BJ (cell line): ENCODE results near the gene PADI4. TPM values are rescaled to one million over a fixed set of nuclear protein-coding genes. Genes with fewer than 3 reads are reported as not detected.

ENCODE experiments used
- CTCF ChIA-PET: fragments of 350-600 bp; formaldehyde crosslinking; extraction: SDS; loops from one replicate; lab custom pipeline; 2021; ENCODE audit warnings: antibody characterized with exemption, inconsistent platforms; lab: Yijun Ruan, JAX
- POLR2A ChIA-PET: fragments of 300-600 bp; sonication (Branson Sonifier 250); formaldehyde crosslinking; extraction: SDS; loops from one replicate; lab custom pipeline; 2021; ENCODE audit warnings: antibody characterized with exemption; lab: Charles Lee
- DNase-seq: peaks from one replicate; pipeline ENCODE4 v3.0.0-alpha.2; 2011; ENCODE audit warnings: low read depth
- H3K27me3 ChIP-seq: 2 replicates; pipeline ENCODE4 v1.6.0; 2011; ENCODE audit warnings: low read length; ENCODE audit not compliant: control insufficient read depth, insufficient read depth
- H3K36me3 ChIP-seq: 2 replicates; pipeline ENCODE4 v1.5.1; 2011; ENCODE audit warnings: low read length; ENCODE audit not compliant: control insufficient read depth, insufficient read depth
- H3K4me3 ChIP-seq: 2 replicates; pipeline ENCODE4 v1.5.1; 2011; ENCODE audit warnings: low read depth, mild to moderate bottlenecking, control low read depth, low read length
- CTCF ChIP-seq: IDR thresholded peaks from 2 replicates; pipeline ENCODE4 v1.5.1; 2011; ENCODE audit warnings: low read depth, mild to moderate bottlenecking, control low read depth, inconsistent platforms, low read length, moderate library complexity; ENCODE audit not compliant: insufficient read depth
- polyA plus RNA-seq: library from polyadenylated mRNA; depleted of rRNA; stranded (reverse); fragments of >200 nt; gene quantifications from 2 replicates; pipeline ENCODE4 v1.2.3, GENCODE V29; 2011

Gene PADI4
- polyA plus RNA-seq, 1 experiment: not detected

GRCh38 chr1:17358557-17358956, 50.6 kb downstream of the PADI4 start:
- no peak for DNase-seq
- Histone ChIP-seq H3K4me3 (no peak overlapping the region), H3K27me3 (peaks cover 4% of the 10 kb centered on the region), H3K36me3 (no peaks in the 10 kb centered on the region)
- POLR2A ChIA-PET: no interaction called here
- TF ChIP-seq CTCF: no peak
- CTCF ChIA-PET: no interaction called here

- TF ChIP-seq CTCF: no peak
- POLR2A ChIA-PET: no interaction called here
- Histone ChIP-seq H3K36me3 (no peaks in the 10 kb centered on the region), H3K27me3 (peaks cover 4% of the 10 kb centered on the region), H3K4me3 (no peak overlapping the region)
- DNase-seq: no peak
- CTCF ChIA-PET: no interaction called here
Measured at GRCh38 chr1:17359031-17359430, 51.0 kb downstream of the PADI4 start.

- Histone ChIP-seq H3K4me3 (no peak overlapping the region), H3K36me3 (no peaks in the 10 kb centered on the region), H3K27me3 (peaks cover 4% of the 10 kb centered on the region)
- CTCF ChIA-PET: no interaction called here
- POLR2A ChIA-PET: no interaction called here
- no peak for DNase-seq
- TF ChIP-seq CTCF: no peak
Measured at GRCh38 chr1:17359808-17360207, 51.8 kb downstream of the PADI4 start.

- H3K36me3 ChIP-seq: no peaks in the 10 kb centered on the region
- peaks cover 4% of the 10 kb centered on the region for H3K27me3 ChIP-seq
- no peak for DNase-seq
- CTCF ChIA-PET: interaction anchor here (0.7 kb wide), 1 partner anchor 9 kb away, joined by 3 read pairs; no protein-coding TSS in a partner anchor
- POLR2A ChIA-PET: no interaction called here
- TF ChIP-seq CTCF: no peak
- H3K4me3 ChIP-seq: no peak overlapping the region
Measured at GRCh38 chr1:17360272-17360956, 52.4 kb downstream of the PADI4 start.

- POLR2A ChIA-PET: no interaction called here
- TF ChIP-seq CTCF: no peak
- CTCF ChIA-PET: no interaction called here
Measured at GRCh38 chr1:17361687-17362086, 53.7 kb downstream of the PADI4 start.

More at GRCh38 chr1:17361687-17362086, 53.7 kb downstream of the PADI4 start:
- DNase-seq: no peak
- Histone ChIP-seq H3K4me3 (no peak overlapping the region), H3K36me3 (no peaks in the 10 kb centered on the region), H3K27me3 (peaks cover 7% of the 10 kb centered on the region)
